HG03520 (cell line): Measurements from ENCODE around the gene TFEB.

Source experiments
- ATAC-seq: cut with Tn5 transposase; IDR thresholded peaks from one replicate; pipeline ENCODE4 v1.9.1; 2021; ENCODE audit warnings: mild to moderate bottlenecking, moderate library complexity; ENCODE audit not compliant: unreplicated experiment

Gene TFEB

DNA sequence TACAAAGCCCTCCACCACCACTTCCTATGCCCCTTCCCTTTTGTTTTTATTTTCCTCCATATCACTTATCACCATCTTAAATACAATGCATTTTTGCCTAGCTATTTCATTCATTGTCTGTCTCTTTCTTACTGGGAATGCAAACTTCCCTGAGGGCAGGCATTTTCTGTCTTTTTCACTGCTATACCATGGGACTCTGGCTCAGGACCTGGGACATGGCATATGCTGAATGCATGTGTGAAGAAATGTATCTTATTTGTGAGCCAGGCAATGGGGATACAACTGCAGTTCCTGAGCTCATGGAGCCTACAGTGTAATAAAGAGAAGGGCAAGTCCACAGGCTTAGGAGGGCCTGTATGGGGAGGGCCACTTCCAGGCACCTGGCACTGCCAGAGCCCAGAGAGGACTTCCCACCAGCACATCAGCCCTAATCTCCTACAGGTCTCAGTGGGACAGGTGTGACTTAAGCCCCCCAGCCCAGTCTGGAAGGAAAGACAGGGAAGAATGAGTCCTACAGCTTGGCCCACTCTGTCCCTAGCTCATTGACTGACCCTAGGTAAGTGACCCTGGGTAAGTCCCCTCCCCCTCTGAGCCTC lies 43.2 kb downstream of the TFEB start:
- no peak for ATAC-seq

DNA sequence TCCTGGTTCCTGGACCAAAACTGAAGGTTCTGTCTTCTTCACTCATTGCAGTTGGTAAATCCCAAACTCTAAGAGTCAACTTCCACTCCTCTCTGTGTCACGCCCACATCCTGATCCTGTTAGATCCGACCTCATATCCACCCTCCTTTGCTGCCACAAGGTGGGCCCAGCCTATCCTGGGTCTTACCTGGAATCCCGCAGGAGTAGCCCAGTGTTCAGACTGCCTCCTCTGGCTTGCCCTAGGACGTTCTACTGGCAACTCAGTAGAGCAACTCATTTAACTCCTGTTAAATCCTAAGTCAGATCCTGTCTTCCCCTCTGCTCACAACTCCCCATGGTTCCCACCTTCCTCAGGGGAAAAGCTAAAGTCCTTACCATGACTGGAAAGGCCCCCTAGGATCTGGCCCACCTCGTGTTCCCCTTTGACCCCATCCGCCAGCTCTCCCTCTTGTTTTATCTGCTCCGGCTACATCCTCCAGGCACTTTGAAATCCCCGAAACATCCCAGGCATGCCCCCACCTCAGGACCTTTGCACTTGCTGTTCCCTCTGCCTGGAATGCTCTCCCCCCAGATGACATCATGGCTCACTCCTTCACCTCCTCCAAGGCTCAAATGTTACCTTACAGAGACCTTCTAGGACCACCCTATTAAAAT lies 43.9 kb downstream of the TFEB start:
- no peak for ATAC-seq

DNA sequence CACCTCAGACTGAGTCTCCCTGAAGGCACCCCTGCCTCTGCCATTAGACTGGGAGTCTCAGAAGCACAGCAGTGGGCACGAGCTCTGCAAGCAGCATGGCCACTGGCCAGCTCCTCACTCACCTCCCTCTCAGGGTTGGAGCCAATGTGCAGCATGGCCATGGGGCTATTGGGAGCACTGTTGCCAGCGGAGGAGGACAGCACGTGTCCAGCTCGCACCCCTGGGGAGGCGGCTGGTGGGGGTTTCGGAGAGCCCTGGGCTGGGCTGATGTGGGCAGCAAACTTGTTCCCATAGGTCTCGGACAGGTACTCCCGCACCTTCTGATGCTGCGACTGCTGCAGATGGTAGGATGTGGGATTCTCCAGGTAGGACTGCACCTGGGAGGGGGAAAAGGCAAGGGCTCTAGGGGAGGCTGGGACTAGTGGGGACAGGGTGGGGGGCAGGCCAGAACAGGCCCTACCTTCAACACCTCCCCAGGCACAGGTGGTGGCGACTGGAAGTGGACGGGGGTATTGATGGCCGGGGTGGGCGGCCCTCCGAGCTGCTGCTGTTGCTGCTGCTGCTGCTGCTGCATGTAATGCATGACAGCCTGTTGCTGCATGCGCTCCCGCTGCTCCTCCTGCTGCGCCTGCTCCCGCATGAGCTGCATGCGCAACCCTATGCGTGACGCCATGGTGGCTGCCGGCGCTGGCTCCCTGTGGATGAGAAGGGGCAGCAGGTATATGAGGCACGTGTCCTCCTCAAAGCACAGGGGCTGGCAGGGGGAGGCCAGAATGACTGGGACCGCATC lies 44.7 kb downstream of the TFEB start:
- no peak for ATAC-seq

DNA sequence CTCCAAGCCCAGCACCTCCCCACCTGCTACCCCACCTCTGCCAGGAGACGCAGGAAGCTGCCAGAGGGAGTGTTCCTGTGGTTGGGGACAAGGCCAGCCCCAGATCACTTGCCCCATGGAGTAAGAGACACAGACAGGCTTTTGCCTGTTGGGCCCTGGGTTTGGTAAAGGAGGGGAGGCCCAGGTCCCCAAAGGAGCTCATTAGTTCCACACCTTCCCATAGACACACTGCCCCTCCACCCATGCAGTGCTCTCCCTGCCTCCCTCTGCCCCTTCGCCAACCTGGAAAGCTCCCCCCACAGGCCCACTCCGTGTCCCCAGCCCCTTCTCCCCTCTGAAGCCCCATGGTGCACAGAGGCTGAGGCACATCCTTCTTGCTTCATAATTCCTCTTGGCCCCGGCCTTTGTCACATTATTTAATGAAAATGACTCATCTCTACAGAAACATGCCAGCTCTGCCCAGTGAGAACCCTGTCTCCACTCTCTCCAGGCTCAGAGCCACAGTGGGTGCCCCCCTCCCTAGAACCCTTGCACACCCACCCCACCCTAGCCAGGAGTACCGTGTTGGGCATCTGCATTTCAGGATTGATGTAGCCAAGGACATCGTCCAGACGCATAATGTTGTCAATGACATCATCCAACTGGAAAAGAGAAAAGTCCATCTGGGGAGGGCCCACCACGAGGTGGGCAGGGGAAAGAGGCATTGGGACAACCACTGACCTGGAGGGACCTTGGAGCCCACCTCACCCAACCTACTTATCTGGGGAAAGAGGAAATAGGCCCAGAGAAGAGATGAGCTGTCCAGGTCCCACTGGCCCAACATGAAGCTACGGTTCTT lies 46.0 kb downstream of the TFEB start:
- no peak for ATAC-seq

DNA sequence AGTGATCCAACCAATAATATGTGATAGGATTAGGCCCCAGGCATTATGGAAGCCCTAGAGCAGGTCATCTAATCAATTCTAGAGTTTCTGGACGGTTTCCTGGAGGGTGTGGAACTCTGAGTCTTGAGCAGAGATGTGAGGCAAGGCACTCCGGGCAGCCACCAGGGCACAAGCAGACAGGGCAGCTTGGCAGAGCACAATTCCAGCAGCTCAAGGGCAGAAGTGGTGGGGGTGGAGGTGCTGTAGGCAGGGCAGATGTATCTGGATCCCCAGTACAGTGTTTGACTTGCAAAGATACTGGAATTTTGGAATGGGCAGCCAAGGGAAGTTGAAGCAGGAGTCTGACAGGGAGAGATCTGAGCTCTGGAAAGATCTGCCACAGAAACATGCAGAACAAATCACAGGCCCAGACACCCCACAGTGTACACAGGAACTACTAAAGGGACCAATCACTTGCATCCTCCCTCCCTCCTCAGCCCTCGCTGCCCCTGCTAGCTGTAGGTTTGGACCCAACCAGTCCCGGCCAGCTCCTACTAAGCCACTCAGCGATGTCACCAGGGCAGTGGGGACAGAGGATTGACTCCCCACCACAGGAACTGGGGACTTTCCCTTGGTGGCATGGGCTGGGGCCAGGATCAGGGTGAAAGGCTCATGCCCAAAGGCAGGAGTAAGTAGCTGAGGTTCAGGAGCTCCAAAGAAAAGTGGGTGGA lies 47.0 kb downstream of the TFEB start:
- ATAC-seq, result no peak

DNA sequence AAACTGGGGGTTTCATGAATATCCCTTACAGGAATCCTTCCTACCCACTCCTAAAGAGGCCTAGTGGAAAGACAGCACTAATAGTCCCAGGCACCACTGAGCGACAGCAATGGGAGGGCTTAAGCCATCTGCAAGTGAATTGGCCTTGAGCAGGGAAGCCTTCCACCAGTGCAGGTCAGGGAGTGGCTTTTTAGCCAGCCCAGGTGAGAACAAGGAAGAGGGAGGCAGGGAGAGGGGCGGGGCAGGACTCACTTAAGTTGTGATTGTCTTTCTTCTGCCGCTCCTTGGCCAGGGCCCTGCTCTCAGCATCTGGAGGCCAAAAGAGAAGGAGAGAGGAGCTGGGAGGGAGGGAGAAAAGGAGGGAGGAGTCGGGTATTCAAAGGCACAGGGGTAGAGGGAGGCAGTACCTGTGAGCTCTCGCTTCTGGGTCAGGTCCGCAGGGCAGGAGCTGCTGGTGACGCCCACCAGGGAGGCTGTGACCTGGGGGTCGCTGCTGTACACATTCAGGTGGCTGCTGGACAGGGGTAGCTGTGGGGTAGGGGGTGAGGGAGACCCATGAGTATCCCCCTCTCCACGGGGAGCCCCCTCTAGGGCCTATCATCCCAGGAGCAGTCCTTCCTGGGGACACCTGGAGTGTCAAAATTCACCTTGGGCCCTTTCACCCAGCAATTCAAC lies 47.8 kb downstream of the TFEB start:
- ATAC-seq, result no peak

DNA sequence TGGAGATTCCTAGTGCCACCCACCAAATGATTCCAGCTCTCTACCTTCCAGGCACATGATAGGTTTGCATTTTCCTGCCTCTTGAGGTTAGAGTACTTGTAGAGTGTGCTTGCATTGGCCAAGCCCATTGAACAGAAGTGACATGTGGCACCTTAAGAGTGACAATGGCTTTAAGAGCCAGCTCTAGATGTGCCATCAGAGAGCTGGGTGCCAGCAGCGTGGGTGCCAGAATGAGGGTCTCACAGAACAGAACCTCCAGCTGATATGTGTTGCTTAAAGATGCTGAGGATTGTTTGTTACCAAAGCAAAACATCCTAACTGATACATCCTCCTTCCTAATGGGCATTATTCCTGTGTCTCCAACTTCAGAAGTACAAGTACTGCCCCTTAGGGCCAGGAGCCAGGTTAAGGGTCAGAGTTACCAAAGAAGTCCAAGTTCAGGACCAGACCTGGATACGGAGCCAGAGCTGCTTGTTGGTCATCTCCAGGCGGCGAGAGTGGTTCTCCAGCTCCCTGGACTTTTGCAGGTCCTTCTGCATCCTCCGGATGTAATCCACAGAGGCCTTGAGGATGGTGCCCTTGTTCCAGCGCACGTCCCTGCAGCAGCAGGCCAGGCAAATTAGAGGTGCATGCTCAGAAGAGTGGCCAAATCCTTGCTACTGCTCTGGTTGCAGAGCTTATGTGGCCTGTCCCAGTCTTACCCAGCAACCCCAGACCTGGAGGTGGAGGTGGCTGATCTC lies 49.6 kb downstream of the TFEB start:
- ATAC-seq, result no peak

DNA sequence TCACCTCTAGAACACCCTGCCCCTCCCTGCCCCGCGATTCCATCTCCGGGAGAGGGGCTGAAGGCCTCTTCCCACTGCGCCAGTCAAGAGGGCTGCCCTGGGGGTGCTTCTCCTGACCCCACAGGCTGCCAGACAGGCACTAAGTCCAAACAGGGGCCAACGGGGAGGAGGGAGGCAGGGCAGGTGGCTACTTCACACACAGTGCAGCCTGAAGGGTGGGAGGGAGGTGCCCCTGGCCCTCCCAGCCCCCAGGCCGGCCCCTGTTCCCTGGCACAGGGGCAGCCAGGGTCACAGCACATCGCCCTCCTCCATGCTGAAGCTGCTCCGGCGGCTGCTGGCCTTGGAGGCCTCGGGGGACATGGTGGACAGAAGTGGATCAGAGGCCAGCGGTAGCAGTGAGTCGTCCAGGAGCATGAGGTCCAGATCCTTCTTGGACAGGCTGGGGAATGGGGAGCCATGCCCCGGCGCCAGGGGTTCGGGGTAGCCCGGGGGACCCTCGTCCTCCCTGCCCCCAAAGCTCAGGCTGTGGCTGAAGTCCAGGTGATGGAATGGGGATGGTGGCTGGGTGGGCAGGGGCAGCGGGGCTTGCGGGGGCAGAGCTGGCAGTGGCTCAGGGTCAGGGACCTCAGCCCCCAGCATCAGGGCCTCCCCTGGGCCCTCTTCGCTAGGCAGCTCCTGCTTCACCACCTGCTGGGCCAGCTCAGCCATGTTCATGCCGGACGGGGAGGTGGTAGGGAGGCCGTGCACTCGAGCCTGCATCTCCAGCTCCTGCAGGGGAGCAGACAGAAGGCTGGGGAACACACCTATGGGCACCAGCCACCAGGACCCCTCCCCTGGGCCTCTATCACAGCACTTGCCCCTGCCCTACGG lies 50.9 kb downstream of the TFEB start:
- ATAC-seq, result no peak

DNA sequence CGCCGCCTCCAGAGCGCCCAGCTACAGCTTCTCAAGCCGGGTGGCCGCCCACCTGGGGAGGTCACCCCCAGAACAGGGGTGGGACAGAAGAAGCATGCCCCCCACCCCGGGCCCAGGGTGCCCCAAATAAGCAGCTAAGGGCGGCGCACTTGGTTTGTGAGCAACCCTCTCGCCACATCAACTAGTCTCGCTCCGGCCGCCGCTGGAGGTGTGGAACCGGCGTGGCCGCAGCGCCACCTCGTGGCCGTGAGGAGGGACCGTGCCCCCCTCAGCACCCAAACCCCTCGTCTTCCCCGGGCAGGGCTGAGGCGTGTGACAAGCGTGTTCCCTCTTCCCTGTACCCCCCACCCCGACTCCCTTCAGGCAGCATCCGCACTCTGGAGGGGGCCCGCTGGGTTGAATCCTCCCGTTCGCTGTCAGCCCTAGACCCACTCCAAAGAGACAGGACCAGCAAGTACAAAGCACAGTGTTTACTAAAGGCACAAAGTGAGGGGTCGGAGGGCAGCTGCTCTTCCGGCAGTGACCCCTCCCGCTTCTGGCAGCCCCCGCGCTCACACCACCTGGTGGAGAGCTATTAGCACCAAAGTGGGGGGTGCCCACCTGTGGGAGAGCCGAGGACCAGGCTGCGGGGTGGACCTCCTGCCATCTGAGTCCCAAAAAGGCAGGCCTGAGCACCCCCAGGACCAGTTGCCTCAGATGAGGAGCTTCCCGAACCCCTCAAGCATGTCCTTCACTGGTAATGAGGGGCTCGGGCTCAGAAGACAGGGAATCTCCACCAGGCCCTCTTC lies 51.7 kb downstream of the TFEB start:
- ATAC-seq, result no peak

DNA sequence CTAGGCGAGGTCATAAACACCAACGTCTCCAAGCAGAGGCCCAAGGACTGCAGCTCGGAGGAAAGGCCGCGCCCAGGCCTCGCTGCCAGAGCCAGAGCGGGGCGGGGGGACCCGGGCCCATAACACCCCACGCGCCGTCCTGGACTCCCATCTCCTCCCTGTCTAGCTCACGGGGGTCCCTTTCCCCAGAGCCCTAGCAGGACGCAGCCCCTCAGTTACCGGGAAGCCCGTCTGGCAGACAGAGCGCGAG lies 52.2 kb downstream of the TFEB start:
- no peak for ATAC-seq

DNA sequence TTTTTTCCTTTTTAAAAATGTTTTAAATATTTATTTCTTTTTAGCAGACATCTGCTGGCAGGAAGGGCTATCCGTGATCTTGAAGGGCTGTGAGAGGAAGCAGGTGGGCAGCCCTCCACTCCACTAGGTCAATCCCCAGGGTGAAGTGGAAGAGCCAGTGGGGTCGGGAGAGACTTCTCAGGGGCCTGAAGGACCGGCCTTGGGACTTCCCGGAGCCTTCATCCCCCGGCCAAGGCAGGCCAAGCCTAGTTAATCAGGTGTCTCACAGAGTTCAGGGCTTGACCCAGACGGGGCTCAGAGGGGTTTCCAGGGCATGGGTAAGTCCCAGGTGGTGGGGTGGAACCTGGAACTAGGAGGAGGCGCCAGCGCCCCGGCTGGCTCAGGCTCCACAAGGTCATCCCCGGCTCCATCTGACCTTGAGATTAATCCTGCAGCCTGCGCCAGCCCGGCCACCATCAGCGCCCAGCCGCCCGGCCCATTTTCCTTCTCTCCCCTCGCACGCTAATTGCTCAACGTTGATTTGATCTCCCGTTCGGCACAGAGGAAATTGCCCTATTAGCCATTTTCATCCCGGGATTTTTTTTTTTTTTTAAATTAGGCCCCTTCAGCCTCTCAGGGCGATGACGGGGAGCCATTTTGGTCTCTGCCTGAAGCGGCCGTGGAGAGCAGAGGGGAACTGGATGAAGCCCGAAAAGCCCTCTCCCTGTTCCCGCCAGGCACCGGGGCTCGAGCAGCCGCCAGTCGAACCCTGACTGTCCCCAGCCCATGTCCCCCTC lies 52.7 kb downstream of the TFEB start:
- ATAC-seq, result no peak

DNA sequence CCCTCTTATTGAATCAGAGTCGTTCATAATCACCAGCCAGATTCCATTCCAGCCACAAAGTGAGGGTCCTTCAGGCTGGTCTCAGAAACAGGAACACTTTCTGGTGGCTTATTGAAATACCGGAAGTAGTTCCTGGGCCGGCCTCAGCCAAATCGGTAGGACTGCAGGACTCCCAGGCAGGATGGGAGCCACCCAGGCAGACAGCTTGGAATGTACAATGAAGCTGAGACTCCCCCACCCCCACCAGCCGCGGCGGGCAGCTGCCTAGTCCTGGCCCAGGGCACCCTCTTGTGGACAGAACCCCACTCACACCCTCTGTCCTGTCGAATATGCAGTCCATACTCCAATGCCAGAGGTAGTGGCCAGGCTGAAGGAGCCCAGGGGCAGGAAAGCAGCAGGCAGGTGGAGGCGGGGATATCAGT lies 53.3 kb downstream of the TFEB start:
- ATAC-seq, result peak; percentile 57

DNA sequence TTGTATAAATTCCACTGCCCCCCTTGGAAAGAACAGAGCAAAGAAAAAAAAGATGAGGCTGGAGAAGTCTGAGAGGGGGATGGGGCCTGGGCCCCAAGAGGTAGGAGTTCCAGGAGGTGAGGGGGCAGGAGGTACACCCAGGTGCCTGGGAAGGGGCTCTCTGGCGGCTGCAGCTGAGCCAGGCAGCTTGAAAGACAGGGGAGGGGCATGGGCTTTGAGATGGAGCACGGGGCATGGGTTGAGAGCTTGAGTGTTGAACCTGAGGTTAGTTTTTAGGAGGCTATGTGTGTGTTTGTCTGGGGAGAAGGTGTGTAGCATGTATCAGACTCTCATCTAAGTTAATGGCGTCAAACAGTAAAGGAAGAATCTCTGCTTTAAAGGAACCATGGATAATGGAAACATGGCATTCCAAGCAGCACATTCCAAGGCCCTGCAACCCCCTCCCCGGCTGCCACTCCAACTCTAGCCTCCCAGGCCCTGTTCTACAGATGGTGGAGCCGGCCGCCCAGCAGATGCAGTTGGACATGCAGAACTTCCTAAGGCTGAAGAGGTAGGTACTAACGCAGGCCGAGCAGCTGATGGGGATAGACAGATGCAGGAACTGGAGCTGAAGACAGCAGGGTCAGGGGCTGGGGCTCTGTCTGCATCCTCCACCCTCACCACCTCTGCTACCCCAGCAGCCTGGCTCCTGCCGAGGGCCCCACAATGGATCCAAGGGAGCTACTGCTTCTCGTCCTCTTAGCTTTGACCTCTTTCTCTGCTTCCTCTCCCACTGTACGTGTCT lies 55.0 kb downstream of the TFEB start:
- no peak for ATAC-seq

DNA sequence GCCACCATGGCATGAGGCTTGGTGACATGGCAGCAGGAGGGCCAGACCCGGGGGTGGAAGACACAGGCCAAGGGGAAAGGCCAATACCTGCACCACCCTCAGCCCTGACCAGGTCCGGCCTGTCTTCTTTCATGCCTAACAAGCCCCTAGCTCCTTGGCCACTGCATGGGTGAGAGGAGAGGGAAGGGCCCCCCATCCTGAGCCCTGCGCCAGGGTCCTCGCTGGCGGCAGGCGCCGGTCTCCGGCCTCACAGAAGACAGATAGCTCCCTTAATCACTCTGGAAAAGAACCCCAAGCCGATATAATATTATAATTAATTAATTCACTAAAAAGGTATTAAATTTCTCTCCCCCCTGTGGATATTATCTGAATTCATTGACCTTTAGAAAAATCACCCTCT lies 55.7 kb downstream of the TFEB start:
- no peak for ATAC-seq

DNA sequence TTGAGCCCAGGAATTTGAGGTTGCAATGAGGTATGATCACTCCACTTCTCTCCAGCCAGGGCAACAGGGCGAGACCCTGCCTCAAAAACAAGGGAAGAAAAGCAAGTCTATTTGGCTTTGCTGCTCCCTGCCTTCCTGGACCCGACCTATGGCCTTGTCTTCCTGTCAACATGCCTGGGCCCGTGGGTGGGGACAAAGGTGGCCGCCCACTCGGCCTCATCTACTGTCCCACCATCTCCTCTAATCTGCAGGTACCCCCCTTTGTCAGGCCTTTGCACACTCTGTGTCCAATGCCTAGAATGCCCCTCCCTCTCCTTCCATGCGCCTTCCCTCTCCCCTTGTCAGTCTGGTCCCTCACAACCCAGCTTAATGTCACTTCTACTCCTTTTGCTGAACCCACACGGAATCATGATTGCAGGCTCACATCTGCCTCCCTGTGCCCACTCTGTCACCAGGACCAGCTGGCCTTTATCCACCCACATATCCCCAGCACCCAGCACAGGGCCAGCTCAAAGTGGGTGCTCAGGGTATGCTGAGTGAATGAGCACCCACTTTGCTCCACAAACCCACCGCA lies 56.8 kb downstream of the TFEB start:
- no peak for ATAC-seq
